Measurements from ENCODE around the gene RINT1. TPM values are rescaled to one million over a fixed set of nuclear protein-coding genes. Genes with fewer than 3 reads are reported as not detected.

RINT1 gene
- polyA plus RNA-seq, 3 donors: 3.2 to 11.8 (median 5.2) TPM

DNA sequence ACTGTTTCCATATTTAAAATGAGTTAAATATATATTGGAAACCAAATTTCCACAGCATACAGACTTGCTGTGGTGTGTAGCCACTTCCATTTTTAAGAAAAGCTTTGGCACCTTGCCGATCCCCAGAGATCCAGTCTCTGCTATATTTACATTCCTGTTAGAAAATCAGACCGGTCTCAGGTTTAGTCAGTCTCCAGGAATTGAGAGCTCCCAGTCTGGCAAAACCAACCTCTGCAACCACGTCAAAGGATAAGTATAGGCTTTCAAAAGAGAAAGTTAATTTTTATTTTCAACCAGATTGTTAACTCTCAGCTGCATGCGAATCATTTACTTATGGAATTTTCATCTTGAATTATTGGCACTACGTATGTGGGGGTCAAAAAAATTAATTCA, 38.1 kb upstream of the RINT1 start:
- H3K4me3 ChIP-seq (replicated peaks in 1 of 3; ENCODE audit: low read depth in 2 of 3, low read length in 3 of 3): no peak overlapping the region
- H3K36me3 ChIP-seq (replicated peaks in 1 of 2; ENCODE audit: control insufficient read depth in 1 of 2, insufficient read depth in 2 of 2, low read length in 2 of 2): no peaks in the 10 kb centered on the region
- H3K4me1 ChIP-seq (ENCODE audit: control insufficient read depth in 1 of 2, insufficient read depth in 2 of 2, low read length in 2 of 2): no peaks in the 10 kb centered on the region
- H3K9me3 ChIP-seq (replicated peaks in 1 of 2; ENCODE audit: control insufficient read depth in 1 of 2, insufficient read depth in 1 of 2, low read length in 2 of 2): no peaks in the 10 kb centered on the region
- H3K4me2 ChIP-seq (replicated peaks; ENCODE audit: extremely low read depth, low read length, poor library complexity, severe bottlenecking): no peak overlapping the region
- no peak overlapping the region for H3K27ac ChIP-seq (ENCODE audit: low read depth in 1 of 2, low read length in 2 of 2)
- H3K27ac Mint-ChIP-seq: no peak overlapping the region
- H3K9me3 Mint-ChIP-seq: no peaks in the 10 kb centered on the region
- H3K27me3 ChIP-seq (ENCODE audit: control insufficient read depth in 2 of 2, insufficient read depth in 2 of 2, low read length in 2 of 2): no peaks in the 10 kb centered on the region
- peaks cover 0 to 4% of the 10 kb centered on the region in 2 donors for H3K36me3 Mint-ChIP-seq
- WGBS (ENCODE audit: insufficient coverage): no CpG with 5 or more reads among the region's 5 CpGs
- no peaks in the 10 kb centered on the region for H4K20me1 ChIP-seq (ENCODE audit: insufficient read depth, low read length)
- DNase-seq: no peak
- H3K27me3 Mint-ChIP-seq (ENCODE audit: low read depth in 3 of 3): no peaks in the 10 kb centered on the region
- no peaks in the 10 kb centered on the region for H3K79me2 ChIP-seq (ENCODE audit: insufficient read depth, low read length)
- no peaks in the 10 kb centered on the region for H3K4me1 Mint-ChIP-seq
- H3K9ac ChIP-seq (ENCODE audit: insufficient read depth, low read length, poor library complexity, severe bottlenecking): no peak overlapping the region
- intact Hi-C loops (cut with micrococcal nuclease): no loop called here
- TF ChIP-seq, protein P1, sequence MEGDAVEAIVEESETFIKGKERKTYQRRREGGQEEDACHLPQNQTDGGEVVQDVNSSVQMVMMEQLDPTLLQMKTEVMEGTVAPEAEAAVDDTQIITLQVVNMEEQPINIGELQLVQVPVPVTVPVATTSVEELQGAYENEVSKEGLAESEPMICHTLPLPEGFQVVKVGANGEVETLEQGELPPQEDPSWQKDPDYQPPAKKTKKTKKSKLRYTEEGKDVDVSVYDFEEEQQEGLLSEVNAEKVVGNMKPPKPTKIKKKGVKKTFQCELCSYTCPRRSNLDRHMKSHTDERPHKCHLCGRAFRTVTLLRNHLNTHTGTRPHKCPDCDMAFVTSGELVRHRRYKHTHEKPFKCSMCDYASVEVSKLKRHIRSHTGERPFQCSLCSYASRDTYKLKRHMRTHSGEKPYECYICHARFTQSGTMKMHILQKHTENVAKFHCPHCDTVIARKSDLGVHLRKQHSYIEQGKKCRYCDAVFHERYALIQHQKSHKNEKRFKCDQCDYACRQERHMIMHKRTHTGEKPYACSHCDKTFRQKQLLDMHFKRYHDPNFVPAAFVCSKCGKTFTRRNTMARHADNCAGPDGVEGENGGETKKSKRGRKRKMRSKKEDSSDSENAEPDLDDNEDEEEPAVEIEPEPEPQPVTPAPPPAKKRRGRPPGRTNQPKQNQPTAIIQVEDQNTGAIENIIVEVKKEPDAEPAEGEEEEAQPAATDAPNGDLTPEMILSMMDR (IDR thresholded peaks at IDR 0.05): no peak
- no peak overlapping the region for H3K4me3 Mint-ChIP-seq
- H2AFZ ChIP-seq (ENCODE audit: insufficient read depth, low read depth, low read length, poor library complexity, severe bottlenecking): no peak overlapping the region

DNA sequence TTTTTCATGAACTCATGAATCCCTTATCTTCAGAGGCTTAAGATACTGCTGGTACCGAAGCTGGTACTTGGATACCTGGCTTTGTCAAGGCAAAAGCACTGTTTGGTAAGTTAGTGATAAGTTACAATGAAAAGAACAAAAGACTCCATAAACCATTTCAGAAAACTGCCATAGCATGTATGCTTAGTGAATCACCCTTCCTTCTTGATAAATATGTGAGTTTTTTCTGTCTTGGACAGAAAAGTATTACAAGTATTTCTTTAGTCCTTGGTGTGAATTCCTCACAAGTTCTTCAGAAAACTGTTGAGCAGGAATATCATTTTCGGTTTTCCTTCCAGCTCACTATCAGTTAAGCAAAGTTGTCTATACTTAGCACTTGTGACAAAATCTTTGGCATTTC, 35.5 kb upstream of the RINT1 start:
- no peaks in the 10 kb centered on the region for H3K36me3 ChIP-seq (replicated peaks in 1 of 2; ENCODE audit: control insufficient read depth in 1 of 2, insufficient read depth in 2 of 2, low read length in 2 of 2)
- H3K36me3 Mint-ChIP-seq: peaks cover 0 to 5% of the 10 kb centered on the region in 2 donors
- no peak overlapping the region for H3K4me3 Mint-ChIP-seq
- H3K9me3 ChIP-seq (replicated peaks in 1 of 2; ENCODE audit: control insufficient read depth in 1 of 2, insufficient read depth in 1 of 2, low read length in 2 of 2): no peaks in the 10 kb centered on the region
- no peaks in the 10 kb centered on the region for H3K79me2 ChIP-seq (ENCODE audit: insufficient read depth, low read length)
- TF ChIP-seq, protein P1 (IDR thresholded peaks at IDR 0.05): no peak
- H3K27ac Mint-ChIP-seq: no peak overlapping the region
- WGBS (ENCODE audit: insufficient coverage): no CpG with 5 or more reads among the region's 2 CpGs
- H4K20me1 ChIP-seq (ENCODE audit: insufficient read depth, low read length): no peaks in the 10 kb centered on the region
- no peaks in the 10 kb centered on the region for H3K4me1 Mint-ChIP-seq
- no peaks in the 10 kb centered on the region for H3K27me3 Mint-ChIP-seq (ENCODE audit: low read depth in 3 of 3)
- no peak overlapping the region for H3K27ac ChIP-seq (ENCODE audit: low read depth in 1 of 2, low read length in 2 of 2)
- H2AFZ ChIP-seq (ENCODE audit: insufficient read depth, low read depth, low read length, poor library complexity, severe bottlenecking): no peak overlapping the region
- DNase-seq: no peak
- H3K9me3 Mint-ChIP-seq: no peaks in the 10 kb centered on the region
- H3K4me3 ChIP-seq (replicated peaks in 1 of 3; ENCODE audit: low read depth in 2 of 3, low read length in 3 of 3): no peak overlapping the region
- H3K4me1 ChIP-seq (ENCODE audit: control insufficient read depth in 1 of 2, insufficient read depth in 2 of 2, low read length in 2 of 2): no peaks in the 10 kb centered on the region
- H3K4me2 ChIP-seq (replicated peaks; ENCODE audit: extremely low read depth, low read length, poor library complexity, severe bottlenecking): no peak overlapping the region
- no peak overlapping the region for H3K9ac ChIP-seq (ENCODE audit: insufficient read depth, low read length, poor library complexity, severe bottlenecking)
- intact Hi-C loops (cut with micrococcal nuclease): no loop called here
- no peaks in the 10 kb centered on the region for H3K27me3 ChIP-seq (ENCODE audit: control insufficient read depth in 2 of 2, insufficient read depth in 2 of 2, low read length in 2 of 2)
